HEK293T (cell line): ENCODE measurements around the gene RPL22.

Source experiments
- ARNT ChIP-seq: fragments of 450-650 bp; IDR thresholded peaks from 2 replicates; pipeline ENCODE4 v1.6.1; 2017; ENCODE audit warnings: mild to moderate bottlenecking
- BHLHE40 ChIP-seq: fragments of 450-650 bp; IDR thresholded peaks from 2 replicates; pipeline ENCODE4 v1.6.1; 2016; ENCODE audit warnings: mild to moderate bottlenecking, moderate library complexity, borderline replicate concordance
- FOXA1 ChIP-seq: fragments of 450-650 bp; IDR thresholded peaks from 2 replicates; pipeline ENCODE4 v1.6.1; 2016; ENCODE audit warnings: mild to moderate bottlenecking
- FOXM1 ChIP-seq: fragments of 450-650 bp; IDR thresholded peaks from 2 replicates; pipeline ENCODE4 v1.6.1; 2017; ENCODE audit warnings: mild to moderate bottlenecking, borderline replicate concordance
- HDGF ChIP-seq: fragments of 450-650 bp; IDR thresholded peaks from 2 replicates; pipeline ENCODE4 v1.6.1; 2017; ENCODE audit warnings: antibody characterized with exemption, borderline replicate concordance
- L3MBTL2 ChIP-seq: fragments of 450-650 bp; conservative IDR thresholded peaks from 2 replicates; pipeline ENCODE4 v1.6.1; 2016; ENCODE audit warnings: mild to moderate bottlenecking
- NFRKB ChIP-seq: fragments of 450-650 bp; IDR thresholded peaks from 2 replicates; pipeline ENCODE4 v1.6.1; 2016; ENCODE audit warnings: mild to moderate bottlenecking, moderate library complexity
- SP1 ChIP-seq: fragments of 450-650 bp; IDR thresholded peaks from 2 replicates; pipeline ENCODE4 v1.6.1; 2017
- SUZ12 ChIP-seq: fragments of 450-650 bp; IDR thresholded peaks from 2 replicates; pipeline ENCODE4 v1.6.1; 2016; ENCODE audit warnings: mild to moderate bottlenecking
- TARDBP ChIP-seq: fragments of 450-650 bp; IDR thresholded peaks from 2 replicates; pipeline ENCODE4 v1.6.1; 2016
- TF ChIP-seq, protein P1 (sequence below): fragments of 450-650 bp; IDR thresholded peaks from 2 replicates; pipeline ENCODE4 v1.6.1; 2016

DNA sequence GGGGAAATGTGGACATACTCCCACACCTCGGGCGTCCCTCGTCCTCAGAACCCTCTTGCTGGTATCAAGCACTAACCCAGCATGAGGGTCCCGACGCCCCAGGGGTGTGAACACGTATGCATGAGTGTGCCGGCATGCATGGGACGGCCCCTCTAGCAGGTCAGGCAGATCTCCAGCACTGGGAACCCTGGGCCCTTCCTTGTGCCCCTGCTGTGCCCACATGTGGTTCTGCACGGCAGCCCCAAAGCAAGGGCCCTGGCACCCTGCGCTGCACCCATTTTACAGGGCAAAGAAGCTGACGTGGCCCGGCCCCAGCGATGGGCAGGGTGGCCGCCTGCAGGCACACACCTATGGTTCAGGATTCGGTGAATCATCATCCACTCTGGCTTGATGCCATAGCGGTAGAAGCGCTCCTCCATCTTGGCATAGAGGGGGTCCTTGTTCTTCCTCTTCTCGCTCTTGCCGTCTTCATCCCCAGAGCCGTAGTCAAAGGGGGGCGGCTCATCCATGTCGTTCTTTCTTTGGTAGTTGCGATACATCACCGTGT, 53.5 kb downstream of the RPL22 start:
- no peak for TF ChIP-seq FOXM1
- TF ChIP-seq TARDBP = no peak
- TF ChIP-seq, protein P1, sequence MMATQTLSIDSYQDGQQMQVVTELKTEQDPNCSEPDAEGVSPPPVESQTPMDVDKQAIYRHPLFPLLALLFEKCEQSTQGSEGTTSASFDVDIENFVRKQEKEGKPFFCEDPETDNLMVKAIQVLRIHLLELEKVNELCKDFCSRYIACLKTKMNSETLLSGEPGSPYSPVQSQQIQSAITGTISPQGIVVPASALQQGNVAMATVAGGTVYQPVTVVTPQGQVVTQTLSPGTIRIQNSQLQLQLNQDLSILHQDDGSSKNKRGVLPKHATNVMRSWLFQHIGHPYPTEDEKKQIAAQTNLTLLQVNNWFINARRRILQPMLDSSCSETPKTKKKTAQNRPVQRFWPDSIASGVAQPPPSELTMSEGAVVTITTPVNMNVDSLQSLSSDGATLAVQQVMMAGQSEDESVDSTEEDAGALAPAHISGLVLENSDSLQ = no peak
- no peak for TF ChIP-seq NFRKB
- TF ChIP-seq FOXA1 = no peak
- TF ChIP-seq SUZ12 = no peak
- no peak for TF ChIP-seq SP1
- TF ChIP-seq ARNT = no peak
- no peak for TF ChIP-seq BHLHE40
- no peak for TF ChIP-seq HDGF
- no peak for TF ChIP-seq L3MBTL2
